Vagina (tissue), 2 donors: ENCODE data around the gene OPRL1. TPM values are rescaled to one million over a fixed set of nuclear protein-coding genes. Genes with fewer than 3 reads are reported as not detected.

ENCODE experiments used
- DNase-seq, 2 donors: peaks; one replicate each; pipeline ENCODE4 v3.0.0-alpha.2; 2017; ENCODE audit errors: extremely low spot score in 2 of 2
- H3K27ac ChIP-seq: fragments of 200-600 bp; sonication (generic); one replicate; pipeline ENCODE4 v1.5.1; 2019
- H3K27me3 ChIP-seq: fragments of 200-600 bp; sonication (generic); one replicate; pipeline ENCODE4 v1.5.1; 2019
- H3K36me3 ChIP-seq, 2 donors: fragments of 200-600 bp; sonication (generic); one replicate each; pipeline ENCODE4 v1.5.1; 2017 to 2019
- H3K4me1 ChIP-seq: fragments of 200-600 bp; sonication (generic); one replicate; pipeline ENCODE4 v1.5.1; 2019
- H3K4me3 ChIP-seq, 2 donors: fragments of 200-600 bp; sonication (generic); 1 replicate in 1 of 2; 2 replicates in 1 of 2; pipeline ENCODE4 v1.5.1; 2016 to 2019
- H3K9me3 ChIP-seq: fragments of 200-600 bp; sonication (generic); one replicate; pipeline ENCODE4 v1.5.1; 2019
- CTCF ChIP-seq, 3 experiments: fragments of 450-650 bp in 2 of 3; fragments of 200-600 bp in 1 of 3; sonication (generic) in 1 of 3; IDR thresholded peaks; one replicate each; pipeline ENCODE4 v1.5.1; 2017 to 2019; ENCODE audit warnings: antibody characterized with exemption in 3 of 3, mild to moderate bottlenecking in 2 of 3, moderate library complexity in 2 of 3
- POLR2A ChIP-seq, 2 donors: fragments of 450-650 bp; IDR thresholded peaks; one replicate each; pipeline ENCODE4 v1.6.1; 2017; ENCODE audit warnings: antibody characterized with exemption in 2 of 2, mild to moderate bottlenecking in 2 of 2, moderate library complexity in 2 of 2
- POLR2AphosphoS5 ChIP-seq, 2 donors: sonication (generic); formaldehyde crosslinking; IDR thresholded peaks; one replicate each; pipeline ENCODE4 v1.9.0; 2017; ENCODE audit warnings: antibody characterized with exemption in 2 of 2, mild to moderate bottlenecking in 2 of 2, low read depth in 1 of 2; ENCODE audit not compliant: insufficient read depth in 1 of 2
- intact Hi-C: fragments of 100-400 bp; cut with DNase I; formaldehyde crosslinking; loops from one replicate; pipeline ENCODE4 v1.15.1; 2023
- total RNA-seq: library from RNA; depleted of rRNA; stranded (reverse); fragments of >200 nt; gene quantifications from one replicate; pipeline ENCODE4 v1.2.3, GENCODE V29; 2016

OPRL1 gene
- total RNA-seq, 1 donor from 2014 or later, result 1.5 TPM

- peaks cover 0 to 1% of the 10 kb centered on the region in 2 donors for H3K36me3 ChIP-seq
- no peak for TF ChIP-seq CTCF (IDR thresholded peaks at IDR 0.05)
- TF ChIP-seq POLR2AphosphoS5 (IDR thresholded peaks at IDR 0.05; ENCODE audit: insufficient read depth in 1 of 2, low read depth in 1 of 2), result no peak
- no peak for TF ChIP-seq POLR2A (IDR thresholded peaks at IDR 0.05)
- H3K4me1 ChIP-seq, result peaks cover 32% of the 10 kb centered on the region
- DNase-seq, result no peak
- H3K4me3 ChIP-seq, result peak overlapping the region; percentile 65 to 87
- no peaks in the 10 kb centered on the region for H3K27me3 ChIP-seq
- peak overlapping the region; percentile 74 for H3K27ac ChIP-seq
- intact Hi-C loops, result no loop called here
- H3K9me3 ChIP-seq, result no peaks in the 10 kb centered on the region
Observed at GRCh38 chr20:64078934-64079272, 979 bp upstream of the OPRL1 start.

DNA sequence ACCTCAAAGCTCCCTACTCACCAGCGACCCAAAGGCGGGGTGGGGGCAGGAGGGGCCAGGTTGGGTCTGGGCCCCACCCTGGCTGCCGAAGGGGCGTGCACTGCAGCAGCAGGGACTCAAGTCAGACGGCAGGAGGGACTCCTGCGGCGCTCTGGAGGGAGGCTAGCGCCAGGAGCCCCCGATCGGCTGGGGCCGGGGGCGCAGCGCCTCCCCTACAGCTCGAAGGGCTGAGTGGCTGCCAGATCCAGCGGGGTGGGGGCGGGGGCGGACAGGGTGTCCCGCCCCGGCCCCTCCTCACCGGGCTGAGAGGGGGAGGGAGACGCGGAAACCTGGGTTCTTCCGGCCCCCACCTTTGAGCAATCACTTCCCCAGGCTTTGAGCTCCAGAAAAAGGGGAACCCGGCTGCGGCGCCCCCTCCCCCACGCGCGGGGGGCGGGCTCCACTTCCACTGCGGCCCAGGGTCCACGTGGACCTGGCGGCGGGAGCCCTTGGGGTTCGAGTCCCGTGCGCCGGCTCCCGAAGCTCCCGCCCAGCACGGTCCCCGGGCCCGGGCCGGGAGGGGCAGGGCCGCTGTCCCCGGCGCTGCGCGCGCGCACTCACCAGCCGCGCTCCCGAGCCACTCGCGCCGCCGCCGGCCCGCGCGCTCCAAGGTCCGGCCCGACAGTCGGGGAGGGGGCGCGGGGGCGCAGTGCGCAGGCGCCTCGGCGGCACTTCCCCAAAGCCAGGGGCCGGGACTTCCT, 439 bp upstream of the OPRL1 start, which contains the start of gene RGS19:
Gene RGS19, minus strand, starts transcription at position 246 of the 740 bp plus-strand sequence. CDS start 2,632 bp downstream, outside the sequence.
- no peak for DNase-seq
- Histone ChIP-seq H3K4me3 (peak within 1 kb of the TSS; percentile 65 to 87), H3K36me3 (no peaks in the 10 kb centered on the region), H3K4me1 (peaks cover 38% of the 10 kb centered on the region), H3K9me3 (no peaks in the 10 kb centered on the region), H3K27me3 (no peaks in the 10 kb centered on the region), H3K27ac (peak within 1 kb of the TSS; percentile 78)
- no peak for TF ChIP-seq CTCF (IDR thresholded peaks at IDR 0.05)
- peak in 1 of 2 donors; percentile 25 for TF ChIP-seq POLR2A (IDR thresholded peaks at IDR 0.05)
- TF ChIP-seq POLR2AphosphoS5 (IDR thresholded peaks at IDR 0.05; ENCODE audit: insufficient read depth in 1 of 2, low read depth in 1 of 2), result no peak
- intact Hi-C loops, result no loop called here

GRCh38 chr20:64080813-64081623, 1.1 kb downstream of the OPRL1 start:
- intact Hi-C loops, result no loop called here
- no peaks in the 10 kb centered on the region for H3K9me3 ChIP-seq
- TF ChIP-seq POLR2A (IDR thresholded peaks at IDR 0.05) (no peak), POLR2AphosphoS5 (IDR thresholded peaks at IDR 0.05; ENCODE audit: insufficient read depth in 1 of 2, low read depth in 1 of 2) (no peak), CTCF (IDR thresholded peaks at IDR 0.05) (no peak)
- peaks cover 39% of the 10 kb centered on the region for H3K4me1 ChIP-seq
- no peak for DNase-seq
- peak overlapping the region; percentile 65 to 87 for H3K4me3 ChIP-seq
- H3K27me3 ChIP-seq, result no peaks in the 10 kb centered on the region
- peak overlapping the region; percentile 78 for H3K27ac ChIP-seq
- H3K36me3 ChIP-seq, result no peaks in the 10 kb centered on the region

DNA sequence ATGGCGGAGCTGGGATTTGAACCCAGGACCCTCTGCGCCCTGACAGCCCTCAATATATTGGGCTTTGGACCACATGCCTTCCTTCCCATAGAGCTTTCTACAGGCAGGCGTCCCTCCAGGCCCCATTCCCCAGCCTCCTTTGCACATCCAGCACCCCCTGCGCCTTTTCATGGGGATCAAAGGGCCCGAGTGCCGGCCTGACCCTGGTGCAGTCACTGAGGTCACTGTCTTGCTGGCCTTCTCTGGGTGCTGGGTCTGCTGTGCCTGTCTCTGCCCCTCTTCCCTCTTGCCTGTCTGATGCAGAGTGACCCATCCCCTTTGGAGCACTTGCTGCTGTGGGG, 1.7 kb downstream of the OPRL1 start:
- DNase-seq, result no peak
- Histone ChIP-seq H3K4me1 (peaks cover 39% of the 10 kb centered on the region), H3K4me3 (no peak overlapping the region), H3K9me3 (no peaks in the 10 kb centered on the region), H3K36me3 (no peaks in the 10 kb centered on the region), H3K27ac (no peak overlapping the region), H3K27me3 (no peaks in the 10 kb centered on the region)
- intact Hi-C loops, result no loop called here
- no peak for TF ChIP-seq POLR2A (IDR thresholded peaks at IDR 0.05)
- TF ChIP-seq CTCF (IDR thresholded peaks at IDR 0.05), result no peak
- TF ChIP-seq POLR2AphosphoS5 (IDR thresholded peaks at IDR 0.05; ENCODE audit: insufficient read depth in 1 of 2, low read depth in 1 of 2), result no peak
